Activated T-cell treated with anti-CD3 and anti-CD28 coated beads for 48 hours (primary cell): ENCODE results near the gene FGD5.
"Not testable (repeated sequence)": the region's sequence is repeated elsewhere in the genome, so short reads cannot be mapped to it uniquely, and the experiment has no call there.

Source experiments
- DNase-seq: peaks from one replicate; pipeline ENCODE4 v3.0.0-alpha.2; 2020; ENCODE audit warnings: low read depth

Gene FGD5

DNA sequence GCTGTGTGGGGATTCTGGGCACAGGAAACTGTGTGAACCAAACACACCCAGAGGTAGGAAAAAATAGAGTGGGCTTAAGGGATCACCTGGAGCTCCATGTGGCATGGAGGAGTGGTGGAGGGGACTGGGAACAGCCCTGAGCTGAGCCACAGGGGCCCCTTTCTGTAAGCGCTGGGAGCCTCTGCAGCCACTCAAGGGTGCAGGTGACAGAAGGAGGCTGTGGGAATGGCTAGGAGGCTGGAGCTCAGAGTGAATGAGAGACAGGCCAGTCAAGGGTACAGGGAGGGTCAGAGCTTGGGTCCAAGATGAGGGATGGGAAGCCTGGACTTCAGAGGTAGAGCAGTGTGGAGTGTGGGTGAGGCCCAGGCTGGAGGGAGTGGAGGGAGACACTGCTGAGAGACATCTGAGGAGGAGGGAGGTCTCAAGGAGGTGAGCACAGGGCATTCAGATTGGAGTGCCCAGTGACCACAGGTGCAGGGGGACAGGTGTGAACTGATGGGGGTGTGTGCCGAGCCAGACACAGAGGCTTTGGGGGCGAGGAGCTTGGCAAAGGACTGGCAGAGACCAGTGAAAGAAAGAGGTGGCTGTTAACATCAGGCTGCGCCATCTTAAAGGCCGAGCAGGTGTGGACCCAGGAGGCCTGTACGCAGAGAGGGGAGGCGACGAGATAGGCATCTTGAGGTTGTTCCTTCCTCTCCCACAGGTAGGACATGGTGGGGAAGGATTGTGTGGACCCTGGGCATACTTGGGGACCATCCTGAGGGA is 56.8 kb downstream of the FGD5 start:
- DNase-seq = no peak

DNA sequence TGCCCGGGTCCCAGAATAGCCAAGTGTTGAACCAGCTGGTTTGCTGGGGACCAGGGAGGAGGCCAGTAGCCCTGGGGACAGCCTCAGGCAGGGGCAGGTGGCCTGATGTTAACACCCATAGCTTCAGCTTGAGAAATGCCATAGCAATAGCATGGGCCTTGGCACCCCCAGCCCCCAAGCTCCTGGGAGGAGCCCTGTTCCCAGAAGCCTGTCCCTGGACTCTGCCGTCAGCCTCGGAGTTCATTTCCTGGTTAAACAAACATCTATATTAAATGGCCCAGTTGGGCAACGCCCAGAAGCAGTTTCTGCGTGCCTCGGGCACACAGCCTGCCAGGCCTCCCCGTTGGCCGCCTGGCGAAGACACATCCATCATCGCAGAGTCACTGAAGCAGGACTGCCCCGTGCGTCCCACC is 58.2 kb downstream of the FGD5 start:
- no peak for DNase-seq

DNA sequence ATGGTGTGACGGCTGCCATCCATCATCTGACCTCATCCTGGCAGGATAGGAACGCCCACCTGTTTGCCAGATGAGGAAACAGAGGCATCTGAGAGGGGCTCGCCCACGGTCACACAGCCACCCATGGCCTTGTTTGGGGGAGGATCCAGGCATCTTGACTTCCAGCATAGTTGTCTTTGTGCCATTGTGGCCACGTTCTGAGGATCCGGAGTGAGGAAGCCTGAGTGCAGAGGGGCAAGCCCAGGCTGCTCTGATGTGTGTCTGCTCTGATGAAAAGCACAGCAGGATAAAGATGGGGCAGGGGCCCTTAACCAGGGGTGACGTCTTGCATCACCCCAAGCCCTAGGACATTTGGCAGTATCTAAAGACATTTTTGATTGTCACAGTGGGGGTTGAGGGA is 58.7 kb downstream of the FGD5 start:
- DNase-seq = no peak

DNA sequence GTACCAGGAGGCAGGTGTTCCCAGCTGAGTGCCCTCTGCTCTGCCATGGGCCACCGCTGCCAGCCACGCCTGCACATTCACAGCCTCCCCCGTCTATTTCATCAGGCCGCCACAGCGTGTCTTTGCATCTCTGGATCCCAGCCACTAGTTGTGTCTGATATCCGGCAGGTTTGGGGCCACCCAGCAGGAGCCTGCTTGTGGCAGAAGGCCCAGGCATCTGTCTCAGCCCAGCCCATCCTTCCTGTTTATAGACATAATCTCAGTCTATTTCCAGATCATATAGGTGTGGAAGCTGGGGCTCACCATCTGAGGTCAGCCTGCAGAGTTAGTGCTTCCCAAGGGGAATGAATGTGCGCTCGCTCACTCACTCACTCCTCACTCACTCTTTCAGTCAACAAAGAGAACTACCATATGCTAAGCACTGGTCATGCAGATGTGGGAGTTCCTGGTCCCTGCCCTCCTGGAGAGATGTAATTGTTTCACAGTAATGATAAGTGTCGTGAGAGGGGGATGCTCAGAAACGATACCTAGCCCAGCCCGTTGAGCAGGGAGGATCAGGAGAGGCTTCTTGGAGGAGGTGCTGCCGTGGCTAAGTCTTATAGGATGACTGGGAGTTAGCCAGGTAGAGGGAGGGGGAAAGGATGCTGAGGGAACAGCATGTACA is 60.6 kb downstream of the FGD5 start:
- DNase-seq = no peak

DNA sequence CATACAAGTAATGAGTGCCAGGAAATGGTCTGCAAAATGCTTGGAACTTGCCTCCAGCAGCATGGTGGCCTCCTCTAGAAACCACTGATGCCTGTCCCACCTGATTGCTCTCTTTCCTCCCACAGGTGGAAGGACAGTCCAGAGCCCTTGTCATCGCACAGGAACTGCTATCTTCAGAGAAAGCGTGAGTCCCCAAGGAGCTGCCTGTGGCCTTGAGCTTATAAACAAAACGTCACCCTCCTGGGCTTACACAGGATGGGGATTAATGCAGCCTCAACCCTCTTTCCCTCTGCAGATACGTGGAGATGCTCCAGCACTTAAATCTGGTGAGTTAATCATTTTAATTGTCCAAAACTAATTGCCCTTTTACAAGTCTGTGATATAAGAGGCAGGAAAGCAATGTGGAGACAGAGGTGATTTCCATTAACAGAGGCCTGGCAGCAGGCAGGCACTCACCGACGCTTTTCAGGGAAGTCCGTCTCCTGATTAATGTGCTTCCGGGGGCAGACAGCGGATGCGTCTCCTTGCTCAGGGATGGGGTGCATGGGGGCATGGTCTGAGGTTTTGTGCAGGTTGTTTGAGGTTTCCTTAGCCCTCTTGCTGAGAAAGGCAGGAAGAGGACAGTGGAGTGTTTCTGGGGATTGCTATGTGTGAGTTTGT is 61.8 kb downstream of the FGD5 start:
- DNase-seq = no peak

DNA sequence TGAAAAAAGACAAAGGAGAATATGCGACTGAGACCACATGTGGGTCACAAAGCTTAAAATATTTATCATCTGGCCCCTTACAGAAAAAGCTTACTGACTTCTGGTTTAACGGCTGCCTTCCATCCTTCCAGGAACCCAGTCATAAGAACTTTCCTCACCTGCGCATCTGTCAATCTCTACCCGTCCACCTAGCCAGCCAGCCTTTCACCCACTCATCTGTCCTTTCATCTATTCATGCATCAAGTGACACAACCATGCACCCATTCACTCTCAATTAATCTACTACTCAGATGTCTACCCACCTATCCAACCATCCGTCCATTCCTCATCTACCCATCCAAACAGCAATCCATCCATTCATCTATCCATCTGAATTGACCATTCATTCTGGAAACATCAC is 64.5 kb downstream of the FGD5 start:
- no peak for DNase-seq

DNA sequence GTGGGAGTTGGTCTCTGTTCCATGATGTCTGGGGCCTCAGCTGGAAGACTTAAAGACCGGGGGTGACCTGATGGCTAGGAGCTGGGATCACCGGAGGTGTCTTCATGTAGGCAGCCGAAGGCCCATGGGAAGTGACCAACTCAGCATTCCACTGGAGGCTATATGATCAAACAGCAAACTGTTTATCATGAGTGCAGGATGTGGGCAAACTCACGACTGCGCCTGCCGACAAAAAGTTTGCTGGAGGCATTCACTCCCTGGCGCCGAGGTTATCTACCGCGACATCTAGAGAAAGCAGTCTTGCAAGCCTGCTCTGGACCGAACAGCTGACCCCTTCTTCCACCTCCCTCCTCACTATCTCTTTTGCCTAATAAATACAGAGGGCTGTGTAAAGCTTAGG is 65.9 kb downstream of the FGD5 start:
- DNase-seq = no peak

DNA sequence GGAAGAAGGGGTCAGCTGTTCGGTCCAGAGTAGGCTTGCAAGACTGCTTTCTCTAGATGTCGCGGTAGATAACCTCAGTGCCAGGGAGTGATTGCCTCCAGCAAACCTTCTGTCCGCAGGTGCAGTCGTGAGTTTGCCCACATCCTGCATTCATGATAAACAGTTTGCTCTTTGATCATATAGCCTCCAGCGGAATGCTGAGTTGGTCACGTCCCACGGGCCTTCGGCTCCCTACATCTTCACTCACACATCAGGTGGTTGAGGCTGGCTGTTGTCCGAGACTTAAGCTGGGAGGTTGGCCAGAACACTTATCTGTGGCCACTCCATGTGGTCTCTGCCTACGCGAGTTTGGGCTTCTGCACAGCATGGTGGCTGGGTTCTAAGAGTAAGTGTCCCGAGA is 66.5 kb downstream of the FGD5 start:
- no peak for DNase-seq

DNA sequence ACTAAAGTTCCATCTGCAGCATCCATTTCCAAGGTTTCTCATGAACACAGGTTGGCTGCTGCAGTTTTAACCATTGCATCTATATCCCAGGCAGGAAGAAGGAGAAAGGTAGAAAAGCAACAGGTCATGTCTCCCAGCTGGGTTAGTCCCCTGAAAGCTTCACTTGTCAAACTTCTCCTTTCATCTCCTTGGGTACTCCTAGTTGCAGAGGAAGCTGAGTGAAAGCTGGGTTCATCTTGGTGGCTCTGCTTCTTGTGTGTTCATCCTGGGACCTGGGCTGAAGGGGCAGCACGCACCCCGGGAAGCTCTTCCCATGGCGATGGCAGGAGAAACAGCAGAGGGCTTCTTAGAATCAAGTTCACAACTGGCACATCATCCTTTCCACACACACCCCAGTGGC is 67.3 kb downstream of the FGD5 start:
- no peak for DNase-seq

DNA sequence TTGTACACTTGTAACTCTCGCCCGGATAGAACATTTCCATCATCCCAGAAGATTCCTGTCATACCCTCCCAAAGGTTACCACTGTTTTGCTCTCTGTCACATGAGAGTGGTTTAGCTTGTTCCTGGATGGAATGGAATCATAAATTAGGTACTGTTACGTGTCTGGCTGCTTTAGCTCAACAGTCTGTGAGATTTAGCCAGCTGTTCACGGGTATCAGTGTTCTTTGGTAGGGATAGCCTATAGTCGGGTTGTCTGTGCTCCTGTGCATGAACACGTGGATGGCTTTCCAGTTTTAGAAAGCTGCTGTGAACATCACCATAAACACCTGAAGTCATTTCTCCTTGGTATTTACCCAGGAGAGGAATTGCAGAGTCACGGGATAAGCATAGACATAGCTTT is 70.4 kb downstream of the FGD5 start:
- no peak for DNase-seq

DNA sequence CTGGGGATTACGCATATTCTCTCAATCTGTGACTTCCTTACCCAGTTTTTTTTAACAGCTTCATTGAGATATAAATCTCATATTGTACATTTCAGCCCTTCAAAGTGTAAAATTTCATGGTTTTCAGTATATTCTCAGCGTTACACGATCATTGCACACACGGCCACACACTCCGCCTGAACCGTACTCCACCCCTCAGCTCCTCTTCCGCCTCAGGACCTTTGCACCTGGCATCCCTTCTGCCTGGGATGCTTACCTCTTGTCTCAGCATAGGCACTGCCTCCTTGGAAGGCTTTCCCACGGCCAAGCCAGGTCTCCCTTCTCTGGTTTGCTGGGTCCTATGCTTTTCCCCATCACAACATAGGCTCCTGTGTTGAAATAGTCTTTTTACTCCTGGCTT is 71.2 kb downstream of the FGD5 start:
- DNase-seq = no peak

DNA sequence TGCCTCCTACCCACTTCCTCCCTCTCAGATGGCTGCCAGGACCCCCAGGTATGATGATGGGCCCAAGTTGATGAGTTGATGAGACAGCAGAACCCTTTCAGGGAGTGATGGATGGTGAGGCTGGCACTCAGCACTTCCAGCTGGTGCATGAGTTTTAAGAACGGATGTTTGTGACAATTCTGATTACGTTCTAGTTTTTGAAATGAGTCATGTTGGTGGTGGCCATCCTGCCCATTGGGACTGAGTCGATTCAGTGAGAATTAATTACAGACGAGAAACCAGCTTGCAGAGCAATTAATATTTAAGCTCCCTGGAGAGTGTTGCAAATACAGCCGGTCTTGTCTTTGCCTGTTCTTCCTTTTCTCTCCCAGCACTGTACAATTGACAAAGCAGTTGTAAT is 71.7 kb downstream of the FGD5 start:
- DNase-seq = no peak

DNA sequence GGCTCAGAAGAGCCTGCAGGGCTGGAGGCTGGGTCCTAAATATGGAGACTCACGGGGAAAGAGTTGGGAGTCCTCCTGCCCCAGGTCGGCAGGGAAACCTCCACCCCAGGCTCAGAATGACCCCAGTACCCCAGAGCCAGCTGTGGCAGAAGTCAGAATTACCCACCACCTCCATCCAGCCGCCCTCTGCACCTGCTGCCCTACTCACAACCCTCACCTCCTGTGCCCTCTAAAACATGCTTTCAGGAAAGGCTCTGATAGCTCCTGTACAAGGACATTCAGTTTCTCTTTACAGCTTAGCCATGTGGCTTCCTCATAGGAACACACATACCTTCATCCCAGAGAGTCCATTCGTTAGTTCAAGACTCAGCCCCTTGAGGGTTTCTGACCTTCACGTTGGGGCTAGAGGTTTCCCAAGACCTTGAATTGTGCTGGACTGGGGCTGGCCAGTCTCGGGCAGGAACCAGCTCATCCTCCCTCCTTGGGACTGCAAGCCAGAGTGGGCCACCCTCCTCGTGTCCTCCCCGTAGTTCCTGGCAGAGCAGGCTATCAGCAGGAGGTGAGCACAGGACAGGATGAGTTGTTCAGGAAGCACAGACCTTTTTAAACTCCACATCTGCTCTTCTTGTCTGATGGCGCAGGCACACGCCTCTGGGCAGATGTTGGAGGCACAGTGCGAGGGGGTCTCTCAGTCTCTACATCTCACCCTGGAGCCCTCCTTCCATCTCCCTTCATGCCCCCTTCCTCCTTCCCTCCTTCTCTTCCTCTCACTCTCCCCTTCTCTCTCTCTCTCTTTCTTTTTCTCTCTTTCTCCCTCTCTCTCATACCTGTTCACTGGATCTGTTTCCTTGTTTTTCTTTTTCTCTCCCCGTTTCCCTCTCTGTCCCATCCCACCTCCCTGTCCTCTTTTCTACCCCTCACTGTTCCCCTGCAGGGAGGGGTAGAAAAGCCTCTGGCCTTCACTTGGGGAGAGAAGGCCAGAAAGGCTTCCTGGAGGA is 72.7 kb downstream of the FGD5 start:
- no peak for DNase-seq

DNA sequence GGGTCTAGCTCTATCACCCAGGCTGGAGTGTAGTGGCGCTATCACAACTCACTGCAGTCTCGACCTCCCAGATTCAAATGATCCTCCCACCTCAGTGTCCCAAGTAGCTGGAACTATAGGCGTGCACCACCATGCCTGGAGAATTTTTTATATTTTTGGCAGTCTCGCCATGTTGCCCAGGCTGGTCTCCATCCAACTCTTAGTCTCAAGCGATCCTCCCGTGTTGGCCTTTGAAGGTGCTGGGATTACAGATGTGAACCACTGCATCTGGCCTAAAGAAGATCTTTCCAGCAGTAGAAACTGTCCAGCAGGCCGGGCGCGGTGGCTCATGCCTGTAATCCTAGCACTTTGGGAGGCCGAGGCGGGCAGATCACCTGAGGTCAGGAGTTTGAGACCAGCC is 73.5 kb downstream of the FGD5 start:
- no peak for DNase-seq

DNA sequence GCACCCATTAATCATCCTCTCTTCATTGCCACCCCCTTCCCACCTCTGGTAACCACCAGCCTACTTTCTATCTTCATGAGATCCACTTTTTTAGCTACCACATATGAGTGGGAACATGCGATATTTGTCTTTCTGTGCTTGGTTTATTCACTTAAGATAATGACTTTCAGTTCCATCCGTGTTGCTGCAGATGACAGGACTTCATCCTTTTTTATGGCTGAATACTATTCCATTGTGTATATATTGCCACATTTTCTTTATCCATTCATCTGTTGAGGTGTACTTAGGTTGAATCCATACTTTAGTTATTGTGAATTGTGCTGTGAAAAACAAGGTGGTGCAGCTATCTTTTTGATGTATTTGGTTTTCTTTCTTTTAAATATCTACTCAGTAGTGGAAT is 75.3 kb downstream of the FGD5 start:
- no peak for DNase-seq

DNA sequence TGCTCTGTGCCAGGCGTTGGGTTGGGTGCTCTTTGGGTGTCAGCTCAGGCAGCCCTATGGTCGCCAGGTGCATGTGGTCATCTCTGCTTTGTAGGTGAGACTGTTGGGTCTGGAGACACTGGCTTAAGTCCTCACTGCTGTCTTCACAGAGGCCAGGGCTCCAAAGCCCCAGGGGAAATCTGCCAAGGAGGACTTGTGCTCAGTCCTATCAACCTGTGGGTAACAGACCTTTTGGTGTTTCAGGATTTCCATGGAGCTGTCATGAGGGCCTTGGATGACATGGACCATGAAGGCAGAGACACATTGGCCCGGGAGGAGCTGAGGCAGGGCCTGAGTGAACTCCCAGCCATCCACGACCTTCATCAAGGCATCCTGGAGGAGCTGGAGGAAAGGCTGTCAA is 78.5 kb downstream of the FGD5 start:
- no peak for DNase-seq

DNA sequence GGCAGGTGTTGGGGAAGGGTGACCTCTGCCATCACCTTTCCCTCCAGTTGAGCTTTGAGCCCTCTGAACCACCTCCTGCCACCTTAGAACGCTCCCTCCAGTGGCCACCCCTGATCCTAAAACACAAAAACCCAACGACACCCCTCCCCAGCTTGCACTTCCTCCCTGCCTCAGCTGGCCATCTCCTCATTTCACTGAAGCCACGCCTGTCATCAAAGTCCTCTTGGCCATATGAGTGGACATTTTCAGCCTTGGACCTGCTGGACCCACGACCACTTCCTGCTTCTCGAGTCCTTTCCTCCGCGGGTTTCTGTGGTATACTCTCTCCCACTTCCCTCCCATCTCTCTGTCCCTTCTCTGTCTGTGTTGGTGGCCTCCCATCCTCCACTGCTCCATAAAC is 80.2 kb downstream of the FGD5 start:
- DNase-seq = no peak

DNA sequence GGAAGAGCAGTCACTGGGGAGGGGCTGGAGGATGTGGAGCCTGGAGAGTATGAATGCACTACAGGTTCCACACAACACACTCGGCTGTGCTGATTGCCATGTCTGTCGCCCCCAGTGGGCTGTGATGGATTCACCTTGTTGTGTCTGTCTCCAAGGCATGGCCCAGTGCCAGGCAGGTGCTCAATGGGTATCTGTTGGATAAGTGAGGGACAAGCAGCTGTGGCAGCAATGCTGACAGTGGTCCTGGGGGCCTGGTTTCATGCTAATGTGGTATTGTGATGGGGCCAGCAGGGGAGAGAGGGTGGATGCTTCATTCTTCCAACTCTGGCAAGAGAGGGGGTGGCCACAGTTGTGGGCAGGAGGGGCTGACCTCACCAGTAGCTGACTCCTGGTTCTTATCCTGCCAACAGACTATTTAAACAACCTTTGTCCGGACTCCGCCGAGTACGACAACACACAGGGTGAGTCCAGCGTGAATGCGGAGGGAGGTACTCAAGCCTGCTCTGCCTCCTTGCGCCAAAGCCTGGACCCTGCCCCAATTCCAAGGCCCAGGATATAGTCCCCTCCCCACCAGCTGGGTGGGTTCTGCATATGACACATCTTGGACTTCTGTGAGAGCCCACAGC is 81.3 kb downstream of the FGD5 start:
- DNase-seq = no peak

DNA sequence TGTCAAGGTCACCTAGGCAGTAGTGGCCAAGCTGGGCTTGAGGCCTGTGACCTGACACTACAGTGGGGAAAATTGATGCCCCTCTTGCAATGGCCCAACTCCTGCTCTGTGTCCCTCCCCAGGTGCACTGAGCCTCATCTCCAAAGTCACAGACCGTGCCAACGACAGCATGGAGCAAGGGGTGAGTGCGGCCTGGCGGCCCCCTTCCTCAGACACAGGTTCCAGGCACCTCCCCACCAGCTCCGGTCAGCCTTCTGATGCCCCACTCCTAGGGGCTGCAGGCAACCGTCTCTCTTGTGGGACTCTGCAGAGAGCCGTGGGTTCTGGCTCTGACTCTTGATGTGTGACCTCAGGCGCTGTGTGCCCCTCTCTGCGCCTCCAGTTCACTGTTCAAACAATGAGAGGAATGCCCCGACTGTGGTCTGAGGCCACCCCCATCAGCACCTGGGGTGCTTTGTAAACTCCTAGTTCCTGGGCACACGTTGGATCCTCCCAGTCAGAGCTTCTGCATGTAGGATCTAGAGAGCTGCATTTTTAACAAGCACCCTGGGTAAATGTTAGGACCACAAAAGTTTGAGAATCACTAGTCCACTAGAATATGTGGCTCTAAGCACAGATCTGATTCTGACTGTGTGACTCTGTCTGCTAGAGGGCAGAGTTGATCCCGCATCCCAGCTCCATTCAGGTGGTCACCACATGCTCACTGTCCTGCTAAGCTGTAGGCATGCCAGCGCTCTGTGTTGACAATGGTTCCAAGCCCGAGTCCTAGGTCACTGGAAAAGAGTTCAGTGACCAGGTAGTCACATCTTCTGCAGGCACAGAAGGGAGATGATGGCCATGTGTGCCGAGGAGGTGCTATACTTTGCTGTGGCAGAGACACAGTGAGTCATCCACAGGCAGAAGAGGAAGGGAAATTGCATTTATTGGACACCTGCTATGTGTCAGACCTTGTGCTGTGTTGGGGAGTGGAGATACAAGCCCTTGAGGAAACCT is 82.4 kb downstream of the FGD5 start:
- DNase-seq = no peak

DNA sequence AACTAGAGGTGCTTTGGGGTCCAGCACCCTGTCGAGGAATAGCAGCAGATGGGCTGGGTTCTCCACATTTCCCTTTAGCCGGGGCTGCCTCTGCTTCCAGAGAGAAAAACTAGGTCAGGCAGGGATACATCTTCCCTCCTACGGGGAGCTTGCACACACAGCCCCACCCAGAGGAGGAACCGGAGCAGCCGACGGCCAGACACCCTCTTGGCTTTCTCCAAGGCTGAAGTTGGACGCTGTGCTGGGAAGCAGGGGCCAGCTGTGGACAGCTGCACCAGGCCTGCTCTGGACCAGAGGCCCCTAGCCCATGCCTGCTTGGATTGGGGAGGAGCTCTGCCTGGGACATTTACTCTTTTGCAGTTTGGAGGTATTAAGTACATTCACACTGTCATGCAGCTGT is 84.0 kb downstream of the FGD5 start:
- DNase-seq = no peak

DNA sequence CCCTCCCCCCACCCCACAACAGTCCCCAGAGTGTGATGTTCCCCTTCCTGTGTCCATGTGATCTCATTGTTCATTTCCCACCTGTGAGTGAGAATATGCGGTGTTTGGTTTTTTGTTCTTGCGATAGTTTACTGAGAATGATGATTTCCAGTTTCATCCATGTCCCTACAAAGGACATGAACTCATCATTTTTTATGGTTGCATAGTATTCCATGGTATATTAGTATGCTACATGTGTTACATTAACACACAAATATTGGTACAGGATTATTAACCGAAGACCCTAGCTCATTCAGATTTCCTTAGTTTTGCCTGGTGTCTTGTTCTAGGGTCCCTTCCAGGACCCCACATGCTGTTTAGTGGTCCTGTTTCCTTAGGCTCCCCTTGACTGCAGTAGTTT is 84.7 kb downstream of the FGD5 start:
- DNase-seq = not testable (repeated sequence)
